ENCODE measurements around the gene RTTN.

The RTTN gene

DNA sequence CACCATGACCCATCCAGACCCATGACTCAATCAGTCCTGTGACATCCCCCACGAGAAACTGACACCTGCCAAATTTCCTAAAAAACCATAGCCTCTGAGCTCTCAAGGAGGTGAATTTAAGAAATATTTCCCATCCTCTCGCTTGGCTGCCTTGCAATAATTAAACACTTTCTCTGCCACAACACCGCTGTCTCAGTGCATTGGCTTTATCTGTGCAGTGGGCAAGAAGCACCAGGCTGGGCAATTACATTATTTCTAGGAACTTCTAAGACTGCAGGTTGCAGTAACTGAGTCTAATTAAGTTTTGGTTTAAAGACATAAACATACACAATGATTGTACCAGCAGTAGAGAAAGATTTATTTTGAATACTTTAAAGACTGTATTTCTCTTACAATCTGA, 22.0 kb upstream of the RTTN start:
- DNase-seq, result no peak
- Mint-ChIP-seq H3K9me3 (peaks cover 26% of the 10 kb centered on the region), H3K36me3 (ENCODE audit: low read depth) (no peaks in the 10 kb centered on the region), H3K27me3 (ENCODE audit: low read depth, poor library complexity) (peaks cover 10% of the 10 kb centered on the region), H3K4me3 (no peak overlapping the region), H3K27ac (no peak overlapping the region), H3K4me1 (no peaks in the 10 kb centered on the region)
- TF ChIP-seq, protein P1, sequence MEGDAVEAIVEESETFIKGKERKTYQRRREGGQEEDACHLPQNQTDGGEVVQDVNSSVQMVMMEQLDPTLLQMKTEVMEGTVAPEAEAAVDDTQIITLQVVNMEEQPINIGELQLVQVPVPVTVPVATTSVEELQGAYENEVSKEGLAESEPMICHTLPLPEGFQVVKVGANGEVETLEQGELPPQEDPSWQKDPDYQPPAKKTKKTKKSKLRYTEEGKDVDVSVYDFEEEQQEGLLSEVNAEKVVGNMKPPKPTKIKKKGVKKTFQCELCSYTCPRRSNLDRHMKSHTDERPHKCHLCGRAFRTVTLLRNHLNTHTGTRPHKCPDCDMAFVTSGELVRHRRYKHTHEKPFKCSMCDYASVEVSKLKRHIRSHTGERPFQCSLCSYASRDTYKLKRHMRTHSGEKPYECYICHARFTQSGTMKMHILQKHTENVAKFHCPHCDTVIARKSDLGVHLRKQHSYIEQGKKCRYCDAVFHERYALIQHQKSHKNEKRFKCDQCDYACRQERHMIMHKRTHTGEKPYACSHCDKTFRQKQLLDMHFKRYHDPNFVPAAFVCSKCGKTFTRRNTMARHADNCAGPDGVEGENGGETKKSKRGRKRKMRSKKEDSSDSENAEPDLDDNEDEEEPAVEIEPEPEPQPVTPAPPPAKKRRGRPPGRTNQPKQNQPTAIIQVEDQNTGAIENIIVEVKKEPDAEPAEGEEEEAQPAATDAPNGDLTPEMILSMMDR (IDR thresholded peaks at IDR 0.05), result no peak

DNA sequence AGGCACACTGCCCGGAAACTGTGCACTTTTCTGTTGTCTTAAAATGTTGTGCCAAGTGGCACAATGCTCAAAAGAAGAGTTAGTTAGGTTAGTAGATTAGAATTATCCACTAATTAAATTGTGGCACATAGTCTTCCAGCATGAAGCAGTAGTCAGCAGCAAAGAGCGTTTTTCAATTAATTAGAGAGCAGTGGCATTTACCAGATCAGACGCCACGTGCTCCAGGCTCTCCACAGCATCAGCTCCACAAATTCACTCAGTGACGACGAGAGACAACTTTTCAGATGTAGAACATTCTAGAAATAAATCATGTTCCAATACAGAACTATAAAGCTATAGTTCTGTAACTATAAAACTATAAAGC, 16.4 kb upstream of the RTTN start:
- Mint-ChIP-seq H3K4me1 (peaks cover 25% of the 10 kb centered on the region), H3K27ac (no peak overlapping the region), H3K27me3 (ENCODE audit: low read depth, poor library complexity) (peaks cover 14% of the 10 kb centered on the region), H3K4me3 (no peak overlapping the region), H3K9me3 (peaks cover 13% of the 10 kb centered on the region), H3K36me3 (ENCODE audit: low read depth) (no peaks in the 10 kb centered on the region)
- TF ChIP-seq, protein P1 (IDR thresholded peaks at IDR 0.05), result no peak
- no peak for DNase-seq

DNA sequence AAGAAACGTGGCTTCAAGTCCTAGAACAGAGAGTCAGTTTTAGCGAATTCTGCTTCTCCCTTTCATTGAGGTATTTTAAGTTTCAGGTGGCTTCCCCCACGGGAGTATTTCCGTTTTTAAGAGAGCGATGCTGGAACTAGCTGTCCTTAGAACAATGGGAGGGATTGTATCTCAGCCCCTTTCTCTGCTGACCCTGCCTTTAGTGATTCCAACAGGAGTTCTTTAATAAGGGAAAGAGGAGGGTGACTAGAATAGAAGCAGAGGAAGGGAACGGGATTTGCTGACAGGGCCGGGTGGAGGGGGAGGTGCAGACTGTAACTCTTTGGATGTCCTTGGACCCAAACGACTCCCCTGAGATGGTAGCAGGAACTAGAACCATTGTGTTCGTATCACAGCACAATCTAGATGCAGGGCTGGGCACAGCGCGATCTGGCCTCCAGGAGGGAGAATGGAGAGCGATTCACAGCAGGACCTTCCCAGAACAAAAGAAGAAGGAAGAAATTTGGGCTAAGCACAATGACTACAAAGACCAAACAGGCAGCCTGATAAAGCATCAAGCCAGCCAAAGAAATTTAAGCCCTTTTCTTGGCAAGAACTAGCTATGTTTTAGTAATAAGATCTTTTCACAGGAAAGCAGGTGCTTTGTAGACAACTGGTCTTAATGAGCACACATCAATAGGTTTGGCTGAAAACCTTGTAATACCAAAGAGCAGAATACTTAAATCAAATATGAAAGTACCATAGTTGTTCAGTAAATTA, 15.8 kb upstream of the RTTN start:
- Mint-ChIP-seq H3K27me3 (ENCODE audit: low read depth, poor library complexity) (peaks cover 17% of the 10 kb centered on the region), H3K9me3 (peaks cover 8% of the 10 kb centered on the region), H3K36me3 (ENCODE audit: low read depth) (no peaks in the 10 kb centered on the region), H3K4me1 (peaks cover 29% of the 10 kb centered on the region), H3K4me3 (peak overlapping the region; percentile 26), H3K27ac (peak overlapping the region; percentile 91)
- TF ChIP-seq, protein P1 (IDR thresholded peaks at IDR 0.05), result no peak
- no peak for DNase-seq

DNA sequence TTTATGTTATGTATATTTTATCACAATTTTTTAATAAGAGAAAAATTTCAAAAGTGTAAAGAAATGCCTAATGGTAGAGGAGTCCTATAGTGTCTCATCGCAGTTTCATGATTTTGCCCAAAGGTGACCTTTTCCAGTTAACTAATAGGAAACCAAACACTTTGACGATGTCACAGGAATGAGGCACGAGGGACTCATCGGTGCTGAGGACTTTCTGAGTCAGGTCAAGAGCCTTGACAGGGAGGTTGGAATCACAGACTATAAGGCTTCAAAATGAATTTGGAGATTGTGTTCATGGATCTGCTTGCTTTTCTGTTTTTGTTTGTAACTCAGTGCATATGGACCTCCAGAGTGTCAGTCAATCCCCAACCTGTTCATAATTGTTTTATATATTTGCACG, 15.1 kb upstream of the RTTN start:
- peaks cover 29% of the 10 kb centered on the region for H3K4me1 Mint-ChIP-seq
- no peak for DNase-seq
- peaks cover 24% of the 10 kb centered on the region for H3K27me3 Mint-ChIP-seq (ENCODE audit: low read depth, poor library complexity)
- H3K36me3 Mint-ChIP-seq (ENCODE audit: low read depth), result no peaks in the 10 kb centered on the region
- TF ChIP-seq, protein P1 (IDR thresholded peaks at IDR 0.05), result no peak
- no peak overlapping the region for H3K4me3 Mint-ChIP-seq
- H3K9me3 Mint-ChIP-seq, result peaks cover 8% of the 10 kb centered on the region
- H3K27ac Mint-ChIP-seq, result no peak overlapping the region

DNA sequence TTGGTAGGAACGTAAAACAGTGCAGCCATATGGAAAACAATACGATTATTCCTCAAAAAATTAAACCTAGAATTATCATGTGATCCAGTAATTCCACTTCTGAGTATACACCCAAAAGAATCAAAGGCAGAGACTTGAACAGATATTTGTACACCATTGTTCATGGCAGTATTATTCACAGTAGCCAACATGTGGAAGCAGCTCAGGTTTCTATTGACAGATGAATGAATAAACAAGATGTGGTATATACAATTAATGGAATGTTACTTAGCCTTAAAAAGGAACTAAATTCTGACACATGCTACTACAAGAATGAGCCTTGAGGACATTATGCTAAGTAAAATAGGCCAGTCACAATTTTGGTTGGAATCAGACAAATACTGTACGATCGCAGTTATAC, 14.2 kb upstream of the RTTN start:
- H3K4me3 Mint-ChIP-seq, result no peak overlapping the region
- peaks cover 24% of the 10 kb centered on the region for H3K27me3 Mint-ChIP-seq (ENCODE audit: low read depth, poor library complexity)
- no peak for DNase-seq
- H3K9me3 Mint-ChIP-seq, result peaks cover 8% of the 10 kb centered on the region
- H3K4me1 Mint-ChIP-seq, result peaks cover 29% of the 10 kb centered on the region
- no peaks in the 10 kb centered on the region for H3K36me3 Mint-ChIP-seq (ENCODE audit: low read depth)
- no peak overlapping the region for H3K27ac Mint-ChIP-seq
- TF ChIP-seq, protein P1 (IDR thresholded peaks at IDR 0.05), result no peak

DNA sequence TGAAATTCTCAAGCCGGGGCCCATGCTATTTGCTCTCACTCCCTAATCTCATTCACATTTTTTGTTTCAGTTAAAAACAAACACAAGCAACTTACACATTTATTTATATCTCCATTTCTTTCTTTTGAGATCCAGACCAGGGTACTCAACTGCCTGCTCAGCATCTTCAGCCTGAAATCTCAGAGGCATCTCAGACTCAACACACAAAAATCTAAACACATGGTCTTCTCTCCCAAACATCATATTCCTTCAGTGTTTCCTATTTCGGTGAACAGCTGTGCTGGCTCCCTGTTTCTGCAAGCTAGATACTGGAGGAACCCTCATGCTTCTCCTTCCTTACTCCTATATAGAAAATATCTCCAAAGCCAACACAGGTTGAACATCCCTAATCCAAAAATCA, 11.3 kb upstream of the RTTN start:
- peaks cover 27% of the 10 kb centered on the region for H3K4me1 Mint-ChIP-seq

More for the DNA sequence above, 11.3 kb upstream of the RTTN start:
- no peak overlapping the region for H3K27ac Mint-ChIP-seq
- TF ChIP-seq, protein P1 (IDR thresholded peaks at IDR 0.05), result no peak
- peaks cover 24% of the 10 kb centered on the region for H3K27me3 Mint-ChIP-seq (ENCODE audit: low read depth, poor library complexity)
- H3K9me3 Mint-ChIP-seq, result peaks cover 12% of the 10 kb centered on the region
- H3K4me3 Mint-ChIP-seq, result no peak overlapping the region
- no peak for DNase-seq
- H3K36me3 Mint-ChIP-seq (ENCODE audit: low read depth), result no peaks in the 10 kb centered on the region
